Testis (tissue), 3 donors: ENCODE data around the gene CPZ. TPM values are rescaled to one million over a fixed set of nuclear protein-coding genes. Genes with fewer than 3 reads are reported as not detected.

Experiments
- DNase-seq: peaks from one replicate; pipeline ENCODE4 v3.0.0-alpha.2; 2019
- H3K27ac ChIP-seq, 2 donors: fragments of 200-600 bp; sonication (generic); one replicate each; pipeline ENCODE4 v1.5.1; 2019
- H3K27me3 ChIP-seq: fragments of 200-600 bp; sonication (generic); one replicate; pipeline ENCODE4 v1.5.1; 2019
- H3K36me3 ChIP-seq: fragments of 200-600 bp; sonication (generic); one replicate; pipeline ENCODE4 v1.5.1; 2017; ENCODE audit warnings: low read depth; ENCODE audit errors: missing control alignments
- H3K4me1 ChIP-seq: fragments of 200-600 bp; sonication (generic); one replicate; pipeline ENCODE4 v1.5.1; 2019
- H3K4me3 ChIP-seq, 2 donors: fragments of 200-600 bp; sonication (generic); one replicate each; pipeline ENCODE4 v1.5.1; 2017 to 2019
- H3K9me3 ChIP-seq: fragments of 200-600 bp; sonication (generic); one replicate; pipeline ENCODE4 v1.5.1; 2017
- CTCF ChIP-seq, 3 experiments: fragments of 450-650 bp in 2 of 3; fragments of 200-600 bp in 1 of 3; sonication (generic) in 1 of 3; IDR thresholded peaks; one replicate each; pipeline ENCODE4 v1.5.1; 2016 to 2019; ENCODE audit warnings: antibody characterized with exemption in 3 of 3, mild to moderate bottlenecking in 2 of 3, moderate library complexity in 1 of 3
- POLR2A ChIP-seq: fragments of 450-650 bp; IDR thresholded peaks from one replicate; pipeline ENCODE4 v1.6.1; 2017; ENCODE audit warnings: antibody characterized with exemption, mild to moderate bottlenecking, moderate library complexity
- WGBS, 2 donors: methylation state at CpG; one replicate each; pipeline ENCODE4 v1.1.5; 2018; 5-methylcytosine and 5-hydroxymethylcytosine counted together
- intact Hi-C: fragments of 100-400 bp; cut with DNase I; formaldehyde crosslinking; loops from one replicate; pipeline ENCODE4 v1.15.1; 2023; ENCODE audit warnings: low total_unique reads
- polyA plus RNA-seq: library from polyadenylated mRNA; stranded (reverse); fragments of 350-450 nt; fragmentation: Illumina TruSeq; extraction: RNeasy Lipid Tissue Mini Kit (QIAGEN cat#74804); gene quantifications from one replicate; pipeline ENCODE4 v1.2.3, GENCODE V29; 2014; ENCODE audit warnings: low read depth, low replicate concordance; ENCODE audit not compliant: insufficient read depth
- total RNA-seq, 2 donors: library from RNA; depleted of rRNA; stranded (reverse); fragments of >200 nt; gene quantifications; one replicate each; pipeline ENCODE4 v1.2.3, GENCODE V29; 2016

CPZ gene
- total and polyA plus RNA-seq, 3 donors from 2014 or later = 2.0 to 21.9 (median 10.2) TPM

- H3K4me3 ChIP-seq = no peak overlapping the region
- WGBS, 2 donors = 95 to 97% methylated on average over 15 of the region's 15 CpGs
- no peak for DNase-seq
- H3K4me1 ChIP-seq = no peaks in the 10 kb centered on the region
- H3K9me3 ChIP-seq = no peaks in the 10 kb centered on the region
- no peak overlapping the region for H3K27ac ChIP-seq
- intact Hi-C loops = no loop called here
- no peaks in the 10 kb centered on the region for H3K36me3 ChIP-seq
- TF ChIP-seq POLR2A (no peak), CTCF (IDR thresholded peaks at IDR 0.05) (no peak)
- no peaks in the 10 kb centered on the region for H3K27me3 ChIP-seq
Measured at GRCh38 chr4:8641256-8641655, 48.7 kb downstream of the CPZ start.

GRCh38 chr4:8641931-8642650 is 49.5 kb downstream of the CPZ start:
- Histone ChIP-seq H3K27ac (no peak overlapping the region), H3K27me3 (no peaks in the 10 kb centered on the region), H3K4me3 (no peak overlapping the region), H3K9me3 (no peaks in the 10 kb centered on the region), H3K36me3 (no peaks in the 10 kb centered on the region), H3K4me1 (no peaks in the 10 kb centered on the region)
- DNase-seq = no peak
- intact Hi-C loops = no loop called here
- 90 to 91% methylated on average over 16 of the region's 16 CpGs for WGBS, 2 donors
- TF ChIP-seq POLR2A (no peak), CTCF (IDR thresholded peaks at IDR 0.05) (no peak)

DNA sequence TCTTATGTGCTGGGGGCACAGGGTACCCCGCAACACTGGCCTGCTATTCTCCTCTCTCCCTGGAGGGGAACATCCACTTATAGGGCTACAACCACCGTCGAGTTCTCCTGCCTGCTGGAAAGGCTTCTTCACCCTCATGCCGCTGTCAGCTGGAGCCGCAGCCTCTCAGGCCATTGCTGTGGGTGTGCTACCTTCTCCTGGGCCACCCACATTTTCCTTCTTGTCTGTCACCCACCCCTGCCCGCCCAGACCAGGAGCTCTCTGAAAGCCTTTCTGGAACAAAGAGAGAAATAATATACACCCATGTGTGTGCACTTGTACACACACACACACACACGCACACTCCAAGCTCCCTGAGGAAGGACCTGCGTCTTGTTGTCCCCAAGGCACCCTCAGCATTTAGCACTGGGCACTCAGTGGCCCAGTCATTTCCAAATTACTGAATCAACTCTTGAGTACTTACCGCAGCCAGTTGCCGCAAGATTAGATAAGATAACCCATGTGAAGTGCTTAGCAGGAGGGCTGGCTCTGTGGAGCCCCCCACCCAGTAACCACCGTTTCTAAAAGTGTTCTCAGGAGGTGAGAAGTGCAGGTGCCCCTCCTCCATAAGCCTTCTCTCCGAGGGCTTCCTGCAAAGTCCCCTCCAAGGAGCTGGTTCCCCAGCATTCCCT is 50.2 kb downstream of the CPZ start:
- TF ChIP-seq POLR2A (no peak), CTCF (IDR thresholded peaks at IDR 0.05) (no peak)
- DNase-seq = no peak
- H3K9me3 ChIP-seq = no peaks in the 10 kb centered on the region
- no peaks in the 10 kb centered on the region for H3K27me3 ChIP-seq
- no peaks in the 10 kb centered on the region for H3K36me3 ChIP-seq
- 74 to 77% methylated on average over 12 of the region's 12 CpGs for WGBS, 2 donors
- no peak overlapping the region for H3K4me3 ChIP-seq
- no peak overlapping the region for H3K27ac ChIP-seq
- no peaks in the 10 kb centered on the region for H3K4me1 ChIP-seq
- intact Hi-C loops = no loop called here

DNA sequence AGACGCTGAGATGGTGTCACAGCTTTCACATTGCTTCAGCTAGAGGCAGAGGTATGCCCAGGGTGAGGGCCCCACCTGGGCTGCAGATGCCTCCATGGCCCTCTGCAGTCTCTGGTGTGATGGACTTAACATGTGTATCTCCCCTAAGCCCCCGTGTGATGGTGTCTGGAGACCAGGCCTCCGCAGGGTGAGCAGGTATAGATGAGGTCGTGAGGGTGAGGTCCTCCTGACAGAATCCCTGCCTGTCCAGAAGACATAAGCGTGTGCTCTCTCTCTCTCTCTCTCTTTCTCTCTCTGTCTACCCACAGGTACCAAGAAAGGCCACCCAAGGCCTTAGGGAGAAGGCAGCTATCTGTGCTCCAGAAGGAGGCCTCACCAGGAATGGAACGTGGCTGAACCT is 50.9 kb downstream of the CPZ start:
- H3K4me1 ChIP-seq = no peaks in the 10 kb centered on the region
- no peak for TF ChIP-seq CTCF (IDR thresholded peaks at IDR 0.05)
- no peak for TF ChIP-seq POLR2A
- DNase-seq = no peak
- no peak overlapping the region for H3K4me3 ChIP-seq
- H3K27me3 ChIP-seq = no peaks in the 10 kb centered on the region
- intact Hi-C loops = no loop called here
- no peaks in the 10 kb centered on the region for H3K36me3 ChIP-seq
- no peak overlapping the region for H3K27ac ChIP-seq
- no peaks in the 10 kb centered on the region for H3K9me3 ChIP-seq
- WGBS, 2 donors = 86 to 91% methylated on average over 4 to 6 of the region's 6 CpGs
